IMR-90 (cell line): ENCODE data around the gene ATPAF1. TPM values are rescaled to one million over a fixed set of nuclear protein-coding genes. Genes with fewer than 3 reads are reported as not detected.

Source experiments
- ATAC-seq: fragments of 200-7000 bp; cut with Tn5 transposase; 2 replicates; pipeline ENCODE4 v1.9.1; 2020; ENCODE audit warnings: low read depth, mild to moderate bottlenecking, moderate library complexity
- BruUV-seq: library from RNA; stranded (reverse); fragments of 400-500 nt; replicated peaks from 2 replicates; lab custom pipeline; 2021; lab: Mats Ljungman, UMichigan
- CTCF ChIA-PET: fragments of 300-600 bp; formaldehyde crosslinking; extraction: SDS; loops from one replicate; lab custom pipeline; 2021; ENCODE audit warnings: antibody characterized with exemption; lab: Yijun Ruan, JAX
- POLR2A ChIA-PET: fragments of 300-600 bp; sonication (Branson Sonifier 250); formaldehyde crosslinking; loops from one replicate; lab custom pipeline; 2022; ENCODE audit warnings: antibody characterized with exemption; ENCODE audit not compliant: unreplicated experiment; lab: Charles Lee
- DNase-seq: peaks from one replicate; pipeline ENCODE4 v3.0.0; 2013
- H2AFZ ChIP-seq: replicated peaks from 2 replicates; pipeline ENCODE3; 2013; ENCODE audit warnings: low read length, mild to moderate bottlenecking; ENCODE audit not compliant: poor library complexity
- H2AK5ac ChIP-seq: 2 replicates; pipeline ENCODE4 v1.6.1; 2013; ENCODE audit warnings: low read depth, low read length, inconsistent platforms
- H2AK9ac ChIP-seq: replicated peaks from 2 replicates; pipeline ENCODE3; 2013; ENCODE audit warnings: mild to moderate bottlenecking, low read depth, low read length, moderate library complexity; ENCODE audit not compliant: poor library complexity
- H2BK120ac ChIP-seq: 2 replicates; pipeline ENCODE4 v1.6.1; 2013; ENCODE audit warnings: low read depth, low read length, inconsistent platforms
- H2BK15ac ChIP-seq: 3 replicates; pipeline ENCODE4 v1.6.1; 2013; ENCODE audit warnings: low read depth, low read length, inconsistent platforms
- H2BK20ac ChIP-seq: 2 replicates; pipeline ENCODE4 v1.6.1; 2013; ENCODE audit warnings: low read depth, mild to moderate bottlenecking, inconsistent platforms, low read length, moderate library complexity
- H2BK5ac ChIP-seq: 2 replicates; pipeline ENCODE4 v1.6.1; 2013; ENCODE audit warnings: mild to moderate bottlenecking, low read depth, low read length, inconsistent platforms; ENCODE audit not compliant: poor library complexity, severe bottlenecking
- H3K14ac ChIP-seq: replicated peaks from 2 replicates; pipeline ENCODE4 v1.6.1; 2013; ENCODE audit warnings: low read depth, low read length, inconsistent platforms
- H3K18ac ChIP-seq: 2 replicates; pipeline ENCODE4 v1.6.1; 2013; ENCODE audit warnings: low read depth, low read length, control low read depth
- H3K23ac ChIP-seq: 2 replicates; pipeline ENCODE4 v1.6.1; 2013; ENCODE audit warnings: low read depth, low read length, inconsistent platforms
- H3K27ac ChIP-seq: 2 replicates; pipeline ENCODE4 v1.5.1; 2013; ENCODE audit warnings: mild to moderate bottlenecking, control low read depth, low read length; ENCODE audit not compliant: insufficient read depth
- H3K27me3 ChIP-seq: 2 replicates; pipeline ENCODE4 v1.6.1; 2013; ENCODE audit warnings: low read length; ENCODE audit not compliant: control insufficient read depth, insufficient read depth
- H3K36me3 ChIP-seq: 2 replicates; pipeline ENCODE4 v1.6.1; 2013; ENCODE audit warnings: low read length, mixed read lengths; ENCODE audit not compliant: control insufficient read depth, insufficient read depth
- H3K4ac ChIP-seq: 2 replicates; pipeline ENCODE4 v1.6.1; 2013; ENCODE audit warnings: low read depth, low read length, inconsistent platforms
- H3K4me1 ChIP-seq: 2 replicates; pipeline ENCODE4 v1.6.1; 2013; ENCODE audit warnings: low read length, mixed read lengths; ENCODE audit not compliant: control insufficient read depth, insufficient read depth
- H3K4me2 ChIP-seq: 2 replicates; pipeline ENCODE4 v1.6.1; 2013; ENCODE audit warnings: low read depth, mild to moderate bottlenecking, control low read depth, low read length, moderate library complexity
- H3K4me3 ChIP-seq: 2 replicates; pipeline ENCODE4 v1.5.1; 2013; ENCODE audit warnings: low read depth, mild to moderate bottlenecking, control low read depth, low read length, moderate library complexity; ENCODE audit not compliant: insufficient read depth
- H3K56ac ChIP-seq: 2 replicates; pipeline ENCODE4 v1.6.1; 2013; ENCODE audit warnings: low read length, inconsistent platforms; ENCODE audit not compliant: insufficient read depth; ENCODE audit errors: extremely low read depth
- H3K79me1 ChIP-seq, 2 experiments: 2 replicates each; pipeline ENCODE4 v1.6.1; 2013; ENCODE audit warnings: low read length in 2 of 2, inconsistent platforms in 1 of 2, low read depth in 1 of 2
- H3K9ac ChIP-seq: 2 replicates; pipeline ENCODE4 v1.6.1; 2013; ENCODE audit warnings: low read depth, low read length, control low read depth
- H3K9me1 ChIP-seq: 2 replicates; pipeline ENCODE4 v1.6.1; 2013; ENCODE audit warnings: low read length, inconsistent platforms; ENCODE audit not compliant: insufficient read depth
- H3K9me3 ChIP-seq: 2 replicates; pipeline ENCODE4 v1.6.1; 2013; ENCODE audit warnings: low read length; ENCODE audit not compliant: control insufficient read depth, insufficient read depth
- H4K20me1 ChIP-seq: 2 replicates; pipeline ENCODE4 v1.6.1; 2013; ENCODE audit warnings: low read length, inconsistent platforms; ENCODE audit not compliant: insufficient read depth
- H4K5ac ChIP-seq: 2 replicates; pipeline ENCODE4 v1.6.1; 2013; ENCODE audit warnings: mild to moderate bottlenecking, low read depth, low read length, control low read depth
- H4K8ac ChIP-seq, 2 experiments: 2 replicates each; pipeline ENCODE4 v1.6.1; 2013; ENCODE audit warnings: low read depth in 2 of 2, low read length in 2 of 2, control low read depth in 1 of 2, inconsistent platforms in 1 of 2
- H4K91ac ChIP-seq: 2 replicates; pipeline ENCODE4 v1.6.1; 2013; ENCODE audit warnings: low read depth, low read length, inconsistent platforms; ENCODE audit not compliant: insufficient read depth
- CEBPB ChIP-seq: IDR thresholded peaks from 2 replicates; pipeline ENCODE4 v1.6.1; 2012; ENCODE audit warnings: low read depth, low read length, improper control_type of control experiment
- MAZ ChIP-seq: IDR thresholded peaks from 2 replicates; pipeline ENCODE4 v1.6.1; 2012; ENCODE audit warnings: low read depth, mild to moderate bottlenecking, low read length, improper control_type of control experiment, moderate library complexity, borderline replicate concordance
- MXI1 ChIP-seq: IDR thresholded peaks from 2 replicates; pipeline ENCODE4 v1.6.1; 2012; ENCODE audit warnings: low read depth, mild to moderate bottlenecking, low read length, moderate library complexity, borderline replicate concordance
- NFE2L2 ChIP-seq: fragments of 150-350 bp; IDR thresholded peaks from 2 replicates; pipeline ENCODE4 v1.6.1; 2016; ENCODE audit warnings: low read depth, mild to moderate bottlenecking, low read length
- POLR2A ChIP-seq: IDR thresholded peaks from 2 replicates; pipeline ENCODE4 v1.6.1; 2012; ENCODE audit warnings: mild to moderate bottlenecking, low read depth, low read length
- RAD21 ChIP-seq: IDR thresholded peaks from 2 replicates; pipeline ENCODE4 v1.6.1; 2012; ENCODE audit warnings: low read length, improper control_type of control experiment
- RFX5 ChIP-seq: IDR thresholded peaks from 2 replicates; pipeline ENCODE4 v1.8.0; 2012; ENCODE audit warnings: low read depth, mild to moderate bottlenecking, low read length, moderate library complexity
- SMC3 ChIP-seq: fragments of 150-350 bp; IDR thresholded peaks from 2 replicates; pipeline ENCODE4 v1.6.1; 2016; ENCODE audit warnings: low read depth, mild to moderate bottlenecking, antibody characterized with exemption, low read length, moderate library complexity
- WGBS, 2 experiments: methylation state at CpG; one replicate each; pipeline versions ENCODE4 v1.1.5 to v1.1.7; 2013; ENCODE audit warnings: missing lambda C conversion rate in 2 of 2; ENCODE audit not compliant: insufficient read length in 1 of 2; ENCODE audit errors: extremely low coverage in 2 of 2; 5-methylcytosine and 5-hydroxymethylcytosine counted together
- dilution Hi-C: fragments of 300-500 bp; cut with HindIII; formaldehyde crosslinking; loops from one replicate; pipeline ENCODE4 v1.14.3; 2018; ENCODE audit warnings: low sequenced_read_pairs; ENCODE audit not compliant: unreplicated experiment
- in situ Hi-C: fragments of 300-500 bp; cut with MboI; formaldehyde crosslinking; loops from 3 replicates; pipeline ENCODE4 v1.14.3; 2019; ENCODE audit warnings: low sequenced_read_pairs, inconsistent platforms, mixed read lengths
- intact Hi-C: fragments of 100-400 bp; cut with micrococcal nuclease; formaldehyde crosslinking; loops from 2 replicates; pipeline ENCODE4 v1.10.0; 2022
- polyA plus RNA-seq, 3 experiments: library from polyadenylated mRNA; depleted of rRNA; stranded (reverse); fragments of >200 nt; gene quantifications; 2 replicates each; pipeline ENCODE4 v1.2.3, GENCODE V29; 2012; ENCODE audit warnings: low replicate concordance in 1 of 3
- total RNA-seq: library from RNA; depleted of rRNA; stranded (reverse); fragments of >200 nt; gene quantifications from 2 replicates; pipeline ENCODE4 v1.2.3, GENCODE V29; 2012
- TF ChIP-seq, protein P1 (sequence below): fragments of 150-350 bp; IDR thresholded peaks from 2 replicates; pipeline ENCODE4 v1.6.1; 2016; ENCODE audit warnings: low read depth, mild to moderate bottlenecking, low read length, moderate library complexity, borderline replicate concordance
- TF ChIP-seq, protein P2 (sequence below): conservative IDR thresholded peaks from 2 replicates; pipeline ENCODE4 v1.5.1; 2012; ENCODE audit warnings: mild to moderate bottlenecking, low read depth, low read length, improper control_type of control experiment
- TF ChIP-seq, protein P3 (sequence below): fragments of 150-350 bp; IDR thresholded peaks from 2 replicates; pipeline ENCODE4 v1.6.1; 2017; ENCODE audit warnings: mild to moderate bottlenecking, antibody characterized with exemption, low read length, low read depth

Gene ATPAF1
- total and polyA plus RNA-seq, 2 of the 4 experiments (the other 2 are of a cell fraction), result 55.5 to 80.3 TPM

DNA sequence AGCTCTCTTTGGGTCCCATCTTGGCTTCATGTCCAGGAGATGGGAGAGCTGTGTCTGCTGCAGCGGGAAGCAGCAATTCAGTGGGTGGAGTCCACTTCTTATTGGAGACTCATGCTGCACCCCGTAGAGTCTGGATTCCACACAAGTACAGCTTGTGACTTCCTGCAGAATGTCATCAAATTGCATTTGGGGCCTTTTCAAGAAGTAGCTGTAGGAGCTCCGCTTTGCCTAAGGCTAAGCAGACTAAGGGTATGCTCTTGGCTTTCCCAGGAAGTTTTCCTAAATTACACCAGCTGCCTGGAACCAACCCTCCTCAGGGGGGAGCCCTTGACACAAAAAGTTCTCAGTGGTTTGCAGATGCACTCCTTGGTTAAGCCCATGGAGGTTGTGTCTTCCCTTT, 45.8 kb downstream of the ATPAF1 start:
- CTCF ChIA-PET, result interaction anchor here (0.5 to 1.7 kb wide), 4 partner anchors 8 to 106 kb away, joined by 3 to 12 read pairs (median 3); no protein-coding TSS in a partner anchor

More for the DNA sequence above, 45.8 kb downstream of the ATPAF1 start:
- no peak overlapping the region for H3K14ac ChIP-seq
- no peaks in the 10 kb centered on the region for H3K9me1 ChIP-seq
- H2BK5ac ChIP-seq, result no peak overlapping the region
- no peaks in the 10 kb centered on the region for H3K9me3 ChIP-seq
- H3K18ac ChIP-seq, result no peak overlapping the region
- TF ChIP-seq MAZ, result no peak
- no peak for TF ChIP-seq POLR2A
- TF ChIP-seq, protein P1, sequence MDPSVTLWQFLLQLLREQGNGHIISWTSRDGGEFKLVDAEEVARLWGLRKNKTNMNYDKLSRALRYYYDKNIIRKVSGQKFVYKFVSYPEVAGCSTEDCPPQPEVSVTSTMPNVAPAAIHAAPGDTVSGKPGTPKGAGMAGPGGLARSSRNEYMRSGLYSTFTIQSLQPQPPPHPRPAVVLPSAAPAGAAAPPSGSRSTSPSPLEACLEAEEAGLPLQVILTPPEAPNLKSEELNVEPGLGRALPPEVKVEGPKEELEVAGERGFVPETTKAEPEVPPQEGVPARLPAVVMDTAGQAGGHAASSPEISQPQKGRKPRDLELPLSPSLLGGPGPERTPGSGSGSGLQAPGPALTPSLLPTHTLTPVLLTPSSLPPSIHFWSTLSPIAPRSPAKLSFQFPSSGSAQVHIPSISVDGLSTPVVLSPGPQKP, result no peak
- TF ChIP-seq CEBPB, result no peak
- TF ChIP-seq, protein P2, sequence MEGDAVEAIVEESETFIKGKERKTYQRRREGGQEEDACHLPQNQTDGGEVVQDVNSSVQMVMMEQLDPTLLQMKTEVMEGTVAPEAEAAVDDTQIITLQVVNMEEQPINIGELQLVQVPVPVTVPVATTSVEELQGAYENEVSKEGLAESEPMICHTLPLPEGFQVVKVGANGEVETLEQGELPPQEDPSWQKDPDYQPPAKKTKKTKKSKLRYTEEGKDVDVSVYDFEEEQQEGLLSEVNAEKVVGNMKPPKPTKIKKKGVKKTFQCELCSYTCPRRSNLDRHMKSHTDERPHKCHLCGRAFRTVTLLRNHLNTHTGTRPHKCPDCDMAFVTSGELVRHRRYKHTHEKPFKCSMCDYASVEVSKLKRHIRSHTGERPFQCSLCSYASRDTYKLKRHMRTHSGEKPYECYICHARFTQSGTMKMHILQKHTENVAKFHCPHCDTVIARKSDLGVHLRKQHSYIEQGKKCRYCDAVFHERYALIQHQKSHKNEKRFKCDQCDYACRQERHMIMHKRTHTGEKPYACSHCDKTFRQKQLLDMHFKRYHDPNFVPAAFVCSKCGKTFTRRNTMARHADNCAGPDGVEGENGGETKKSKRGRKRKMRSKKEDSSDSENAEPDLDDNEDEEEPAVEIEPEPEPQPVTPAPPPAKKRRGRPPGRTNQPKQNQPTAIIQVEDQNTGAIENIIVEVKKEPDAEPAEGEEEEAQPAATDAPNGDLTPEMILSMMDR, result peak; percentile 52
- peak; percentile 39 for TF ChIP-seq SMC3
- TF ChIP-seq RFX5, result no peak
- no peak for TF ChIP-seq MXI1
- TF ChIP-seq, protein P3, sequence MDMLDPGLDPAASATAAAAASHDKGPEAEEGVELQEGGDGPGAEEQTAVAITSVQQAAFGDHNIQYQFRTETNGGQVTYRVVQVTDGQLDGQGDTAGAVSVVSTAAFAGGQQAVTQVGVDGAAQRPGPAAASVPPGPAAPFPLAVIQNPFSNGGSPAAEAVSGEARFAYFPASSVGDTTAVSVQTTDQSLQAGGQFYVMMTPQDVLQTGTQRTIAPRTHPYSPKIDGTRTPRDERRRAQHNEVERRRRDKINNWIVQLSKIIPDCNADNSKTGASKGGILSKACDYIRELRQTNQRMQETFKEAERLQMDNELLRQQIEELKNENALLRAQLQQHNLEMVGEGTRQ, result no peak
- peak; percentile 53 for TF ChIP-seq RAD21
- TF ChIP-seq NFE2L2, result no peak
- no peak overlapping the region for H3K4ac ChIP-seq
- in situ Hi-C loops (no loop called here), dilution Hi-C loops (no loop called here), intact Hi-C loops (loop anchor here (1.0 kb wide), 1 partner anchor 103 kb away; no protein-coding TSS in a partner anchor)
- H3K4me1 ChIP-seq, result no peaks in the 10 kb centered on the region; the same call in 1 of the 2 replicates
- H3K79me1 ChIP-seq, result no peaks in the 10 kb centered on the region
- no TSS peak for BruUV-seq
- peak; percentile 84 for ATAC-seq
- H2BK120ac ChIP-seq, result no peak overlapping the region
- no peak overlapping the region for H3K56ac ChIP-seq
- no peak overlapping the region for H4K8ac ChIP-seq
- no peak overlapping the region for H3K27ac ChIP-seq
- no peak overlapping the region for H3K23ac ChIP-seq
- H4K5ac ChIP-seq, result no peak overlapping the region
- H3K36me3 ChIP-seq, result no peaks in the 10 kb centered on the region
- H3K4me2 ChIP-seq, result no peak overlapping the region
- H3K27me3 ChIP-seq, result no peaks in the 10 kb centered on the region
- H3K9ac ChIP-seq, result no peak overlapping the region
- H2BK15ac ChIP-seq, result no peak overlapping the region
- H2AFZ ChIP-seq, result no peak overlapping the region
- no peak overlapping the region for H2BK20ac ChIP-seq
- H2AK5ac ChIP-seq, result no peak overlapping the region
- no peak overlapping the region for H3K4me3 ChIP-seq
- H4K91ac ChIP-seq, result no peak overlapping the region
- WGBS, 2 experiments, result 54% methylated on average over 2 of the region's 3 CpGs; no CpG with 5 or more reads in 1 of the 2 experiments
- POLR2A ChIA-PET, result no interaction called here
- peak; percentile 28 for DNase-seq
- no peak overlapping the region for H2AK9ac ChIP-seq
- H4K20me1 ChIP-seq, result no peaks in the 10 kb centered on the region
